Measurements from ENCODE around the gene SECISBP2L. TPM values are rescaled to one million over a fixed set of nuclear protein-coding genes. Genes with fewer than 3 reads are reported as not detected.
"Not testable (repeated sequence)": the region's sequence is repeated elsewhere in the genome, so short reads cannot be mapped to it uniquely, and the experiment has no call there.

The SECISBP2L gene
- total RNA-seq, 1 donor from 2014 or later = 42.7 TPM

- DNase-seq = peak; percentile 22
- ATAC-seq = no peak
- intact Hi-C loops (cut with micrococcal nuclease) = loop anchor here (5.0 kb wide), 1 partner anchor 106 kb away; no protein-coding TSS in a partner anchor
Observed at GRCh38 chr15:48972750-48973503, 73.3 kb downstream of the SECISBP2L start.

GRCh38 chr15:48970926-48971325 is 75.3 kb downstream of the SECISBP2L start:
- DNase-seq, ATAC-seq: not testable (repeated sequence)
- intact Hi-C loops (cut with micrococcal nuclease) = loop anchor here (5.0 kb wide), 1 partner anchor 104 kb away; no protein-coding TSS in a partner anchor

GRCh38 chr15:48968066-48968465 is 78.2 kb downstream of the SECISBP2L start:
- intact Hi-C loops (cut with micrococcal nuclease) = no loop called here
- ATAC-seq = no peak
- no peak for DNase-seq

GRCh38 chr15:48967336-48967735 is 78.9 kb downstream of the SECISBP2L start:
- no peak for ATAC-seq
- DNase-seq = no peak
- intact Hi-C loops (cut with micrococcal nuclease) = no loop called here

- DNase-seq (no peak), ATAC-seq (no peak)
- intact Hi-C loops (cut with micrococcal nuclease) = no loop called here
Observed at GRCh38 chr15:48966595-48967301, 79.5 kb downstream of the SECISBP2L start.

GRCh38 chr15:48965972-48966371 is 80.3 kb downstream of the SECISBP2L start:
- ATAC-seq (no peak), DNase-seq (no peak)

DNA sequence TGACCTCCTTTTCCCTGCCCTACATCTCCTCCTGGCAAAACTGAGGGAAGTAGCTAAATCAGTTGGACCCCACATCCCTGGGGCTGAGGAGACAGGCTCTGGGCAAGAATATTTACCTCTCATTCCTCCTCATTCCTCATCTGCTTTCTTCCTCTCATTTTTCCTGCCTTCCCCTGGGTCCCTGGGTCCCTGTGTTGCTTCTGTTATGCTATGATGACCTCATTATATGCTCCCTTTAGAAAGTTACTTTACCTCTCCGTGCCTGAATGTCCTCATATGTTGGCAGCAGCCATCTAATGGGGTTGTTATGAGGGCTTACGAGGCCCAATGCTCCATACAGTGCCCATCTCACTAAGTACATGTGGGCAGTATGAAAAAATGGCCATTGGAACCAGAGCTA is 81.3 kb downstream of the SECISBP2L start:
- ATAC-seq (no peak), DNase-seq (no peak)
- intact Hi-C loops (cut with micrococcal nuclease) = no loop called here

More at GRCh38 chr15:48965972-48966371, 80.3 kb downstream of the SECISBP2L start:
- intact Hi-C loops (cut with micrococcal nuclease) = no loop called here

DNA sequence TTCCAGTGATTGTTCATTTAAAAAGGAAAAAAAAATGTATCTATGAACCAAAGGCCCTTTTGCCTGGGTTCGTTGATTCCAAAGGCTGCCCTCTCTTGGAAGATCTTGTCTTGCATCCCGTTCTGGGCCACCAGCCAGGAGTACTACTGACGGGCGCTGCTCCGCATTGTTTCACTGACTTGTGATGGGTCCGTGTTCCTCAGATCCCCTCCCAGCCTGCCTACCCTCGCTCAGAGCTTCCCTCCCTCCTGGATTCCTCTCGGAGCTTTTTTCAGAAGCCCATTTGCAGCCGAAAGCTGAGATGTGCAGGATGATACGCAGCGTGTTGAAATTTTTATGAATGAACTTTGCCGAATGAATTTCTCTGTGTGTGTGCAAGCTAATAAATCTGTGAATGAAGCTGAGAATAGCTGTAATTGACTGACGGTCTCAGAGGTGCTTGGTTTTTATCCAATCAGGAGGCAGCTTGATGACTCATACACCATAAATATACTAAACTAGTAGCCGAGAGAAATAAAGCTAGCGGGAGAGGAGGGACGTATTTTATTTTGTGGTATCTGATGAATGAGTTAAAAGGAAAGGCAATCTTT is 82.6 kb downstream of the SECISBP2L start, which contains the start of gene SHC4:
SHC4 (minus strand) TSS at position 396 of the 590 bp plus-strand sequence. CDS start 904 bp downstream, outside the sequence.
- ATAC-seq = peak; percentile 87
- peak; percentile 72 for DNase-seq
- intact Hi-C loops (cut with micrococcal nuclease) = no loop called here

DNA sequence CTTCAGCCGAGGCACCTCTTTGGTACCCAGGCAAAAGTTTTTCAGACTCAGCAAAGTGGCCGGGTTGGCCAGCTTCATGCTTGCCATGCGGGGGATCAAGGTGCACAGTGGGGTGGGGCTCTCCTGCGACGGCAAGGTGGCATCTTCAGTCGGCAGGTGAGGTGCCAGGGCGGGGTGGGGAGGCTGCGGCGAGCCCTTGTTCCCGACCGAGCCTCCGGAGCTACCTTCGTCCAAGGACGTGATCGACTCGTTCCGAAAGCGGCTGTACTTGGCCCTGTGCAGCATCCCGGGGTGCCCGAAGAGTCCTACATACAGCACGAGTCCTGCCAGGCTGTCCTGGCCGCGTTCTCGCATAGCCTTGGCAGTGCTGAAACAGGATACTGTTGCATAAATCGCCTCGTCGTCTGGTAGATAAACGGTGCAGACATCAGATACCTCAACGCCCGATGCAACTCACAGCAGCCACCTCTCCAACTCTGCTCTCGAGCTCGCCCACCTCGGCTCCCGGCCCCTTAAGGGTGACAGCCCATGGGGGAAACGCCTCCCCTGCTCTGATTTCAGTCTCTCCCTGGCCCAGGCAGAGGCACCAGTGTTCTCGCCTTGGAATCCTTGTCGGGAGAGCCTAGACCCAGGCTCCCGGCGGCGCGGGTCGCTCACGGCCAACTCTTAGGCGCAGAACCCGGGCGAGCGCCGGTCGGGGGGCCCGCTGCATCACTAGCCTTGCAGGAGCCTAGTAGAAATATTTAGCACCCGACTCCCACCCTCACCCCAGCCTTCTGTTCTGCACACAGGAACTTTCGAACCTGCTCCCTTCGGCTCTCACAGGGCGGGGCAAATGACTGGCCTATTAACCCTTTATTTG is 83.4 kb downstream of the SECISBP2L start:
- intact Hi-C loops (cut with micrococcal nuclease) = no loop called here
- DNase-seq (peak; percentile 59), ATAC-seq (peak; percentile 87)

- no peak for ATAC-seq
Observed at GRCh38 chr15:48955967-48956366, 90.3 kb downstream of the SECISBP2L start.

DNA sequence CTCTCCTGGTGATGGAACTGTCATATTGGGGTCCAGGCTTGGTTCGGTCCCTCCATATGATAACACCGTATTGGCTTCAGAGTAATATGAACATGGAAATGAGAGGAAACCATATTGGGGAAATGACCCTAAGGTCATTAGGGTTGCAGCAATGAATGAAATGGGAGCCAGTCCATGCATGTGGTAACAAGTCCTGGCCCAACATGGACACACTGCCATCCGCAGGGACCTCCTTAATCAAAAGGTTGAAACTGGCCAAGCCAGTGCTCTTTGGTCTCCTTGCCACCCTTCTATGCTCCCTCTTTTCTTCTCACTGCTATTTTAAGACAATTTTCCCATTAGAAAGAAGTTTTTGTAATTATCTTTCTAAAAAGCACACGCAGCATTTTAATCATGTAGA is 90.9 kb downstream of the SECISBP2L start:
- intact Hi-C loops (cut with micrococcal nuclease) = no loop called here

More at GRCh38 chr15:48955967-48956366, 90.3 kb downstream of the SECISBP2L start:
- no peak for DNase-seq
- intact Hi-C loops (cut with micrococcal nuclease) = no loop called here

DNA sequence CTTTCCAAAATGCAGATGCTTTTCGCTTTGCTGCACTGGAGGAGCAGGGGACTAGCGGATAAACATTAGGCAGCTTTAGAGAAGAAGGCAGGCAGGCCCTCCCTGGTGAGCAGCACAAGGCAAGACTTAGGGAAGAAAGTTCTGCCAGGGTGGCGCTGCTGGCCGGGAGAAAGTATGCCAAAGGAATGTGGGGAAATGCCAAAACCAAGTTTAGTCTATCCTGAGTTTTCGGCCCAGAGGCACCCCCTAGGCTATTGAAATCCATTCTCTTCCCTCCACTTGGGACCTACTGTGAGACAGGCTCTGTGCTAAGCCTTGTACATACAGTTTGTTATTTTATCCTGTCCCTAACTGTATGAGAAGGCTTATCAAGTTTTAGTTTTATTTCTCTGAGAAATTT is 91.7 kb downstream of the SECISBP2L start:
- peak; percentile 66 for ATAC-seq
- intact Hi-C loops (cut with micrococcal nuclease) = no loop called here
- peak; percentile 33 for DNase-seq

More for the DNA sequence above, 90.9 kb downstream of the SECISBP2L start:
- ATAC-seq = no peak
- no peak for DNase-seq

DNA sequence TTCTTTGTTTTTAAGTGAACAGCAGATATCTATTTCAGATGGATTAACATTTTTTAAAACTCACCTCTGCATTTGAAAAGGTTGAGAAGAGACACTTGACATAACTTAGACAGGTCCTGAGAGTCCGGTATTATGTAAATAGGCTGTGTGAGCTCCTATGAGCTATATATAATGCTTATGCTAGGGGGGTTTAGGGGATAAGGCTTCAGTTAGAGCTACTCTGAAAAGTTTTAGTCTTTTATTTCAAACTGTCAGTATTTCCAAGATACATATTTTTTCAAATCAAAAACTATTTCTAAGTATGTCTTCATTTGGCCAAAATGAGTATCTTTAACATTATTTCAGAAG is 99.4 kb downstream of the SECISBP2L start:
- intact Hi-C loops (cut with micrococcal nuclease) = no loop called here
- no peak for DNase-seq
- ATAC-seq = peak; percentile 69

GRCh38 chr15:48946074-48946839 is 100.0 kb downstream of the SECISBP2L start:
- ATAC-seq = peak; percentile 79
- intact Hi-C loops (cut with micrococcal nuclease) = no loop called here
- DNase-seq = no peak

DNA sequence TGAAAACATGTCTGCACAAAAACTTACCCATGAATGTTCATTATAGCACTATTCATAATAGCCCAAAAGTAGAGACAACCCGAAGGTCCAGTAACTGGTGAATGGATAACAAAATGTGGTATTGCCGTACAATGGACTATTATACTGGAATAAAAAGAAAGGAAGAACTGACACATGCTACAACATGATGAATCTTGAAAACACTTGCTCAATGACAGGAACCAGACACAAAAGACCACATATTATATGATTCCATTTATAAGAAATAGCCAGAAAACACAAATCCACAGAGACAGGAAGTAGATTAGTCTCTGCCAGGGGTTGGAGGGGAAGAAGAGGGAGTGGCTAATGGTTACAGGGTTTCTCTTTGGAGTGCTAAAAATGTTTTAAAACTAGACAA is 100.9 kb downstream of the SECISBP2L start:
- ATAC-seq (peak; percentile 47), DNase-seq (no peak)
- intact Hi-C loops (cut with micrococcal nuclease) = no loop called here

DNA sequence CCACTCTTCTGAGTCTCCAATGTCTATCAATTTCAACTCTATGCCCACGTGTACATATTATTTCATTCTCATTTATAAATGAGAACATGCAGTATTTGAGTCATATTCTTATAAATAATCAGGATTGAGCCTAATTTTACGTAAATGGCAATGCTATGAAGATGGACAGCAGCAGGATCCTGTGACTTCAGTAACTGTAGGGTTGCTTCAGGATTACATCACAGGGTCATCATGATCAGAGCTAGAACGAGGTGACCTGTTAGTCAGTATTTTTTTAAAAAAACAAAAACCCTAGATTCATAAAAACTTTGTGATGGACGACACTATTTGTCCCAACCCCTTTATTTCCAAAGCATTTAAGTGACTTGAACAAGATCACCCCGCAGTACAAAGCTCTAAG is 104.3 kb downstream of the SECISBP2L start:
- intact Hi-C loops (cut with micrococcal nuclease) = no loop called here

GRCh38 chr15:48940508-48940907 is 105.7 kb downstream of the SECISBP2L start:
- ATAC-seq (no peak), DNase-seq (no peak)
- intact Hi-C loops (cut with micrococcal nuclease) = no loop called here

More for the DNA sequence above, 104.3 kb downstream of the SECISBP2L start:
- DNase-seq (no peak), ATAC-seq (no peak)

GRCh38 chr15:48939648-48940047 is 106.6 kb downstream of the SECISBP2L start:
- ATAC-seq (peak; percentile 48), DNase-seq (no peak)
- intact Hi-C loops (cut with micrococcal nuclease) = no loop called here
